Panc1 (cell line): ENCODE data around the gene PLCL1.

Experiments
- CTCF ChIP-seq: fragments of 450-650 bp; IDR thresholded peaks from 2 replicates; pipeline ENCODE4 v1.5.1; 2017; ENCODE audit warnings: mild to moderate bottlenecking
- REST ChIP-seq, 2 experiments: IDR thresholded peaks; 2 replicates each; pipeline ENCODE4 v1.6.1; 2011 to 2012; ENCODE audit warnings: low read depth in 2 of 2, control low read depth in 1 of 2, low read length in 1 of 2, mild to moderate bottlenecking in 1 of 2, moderate library complexity in 1 of 2; ENCODE audit not compliant: insufficient read depth in 1 of 2
- SIN3A ChIP-seq: IDR thresholded peaks from 2 replicates; pipeline ENCODE4 v1.6.1; 2012; ENCODE audit warnings: low read depth, mild to moderate bottlenecking, low read length, moderate library complexity, borderline replicate concordance; ENCODE audit not compliant: insufficient read depth
- TCF7L2 ChIP-seq: IDR thresholded peaks from 2 replicates; pipeline ENCODE4 v1.6.1; 2011; ENCODE audit warnings: mild to moderate bottlenecking, low read depth, low read length, inconsistent platforms

- TF ChIP-seq CTCF (no peak), TCF7L2 (no peak), SIN3A (no peak), REST (IDR thresholded peaks at IDR 0.05; ENCODE audit: insufficient read depth in 1 of 2, low read depth in 2 of 2, low read length in 1 of 2) (no peak)
Observed at GRCh38 chr2:197978971-197979370, 174.6 kb downstream of the PLCL1 start.
